Upper lobe of right lung (tissue), 1 donor: ENCODE measurements around the gene AKT3. TPM values are rescaled to one million over a fixed set of nuclear protein-coding genes. Genes with fewer than 3 reads are reported as not detected.
A peak's percentile ranks its signal among the peaks of the same experiment; 100 is the strongest.

Experiments
- ATAC-seq: fragments of 200-7000 bp; cut with Tn5 transposase; one replicate; pipeline ENCODE4 v1.9.1; 2020; ENCODE audit warnings: mild to moderate bottlenecking, moderate library complexity
- DNase-seq: peaks from one replicate; pipeline ENCODE4 v3.0.0-alpha.2; 2020
- H3K27ac ChIP-seq: fragments of 200-600 bp; one replicate; pipeline ENCODE4 v1.8.0; 2022
- H3K27me3 ChIP-seq: fragments of 200-600 bp; one replicate; pipeline ENCODE4 v1.8.0; 2022; ENCODE audit warnings: mild to moderate bottlenecking
- H3K36me3 ChIP-seq: fragments of 200-600 bp; one replicate; pipeline ENCODE4 v1.8.0; 2022
- H3K4me1 ChIP-seq: fragments of 200-600 bp; one replicate; pipeline ENCODE4 v1.8.0; 2022
- H3K4me3 ChIP-seq: fragments of 200-600 bp; one replicate; pipeline ENCODE4 v1.8.0; 2022; ENCODE audit warnings: mild to moderate bottlenecking
- H3K9me3 ChIP-seq: fragments of 200-600 bp; one replicate; pipeline ENCODE4 v1.8.0; 2022
- CTCF ChIP-seq: fragments of 200-600 bp; IDR thresholded peaks from one replicate; pipeline ENCODE4 v1.8.0; 2022; ENCODE audit warnings: antibody characterized with exemption
- intact Hi-C: fragments of 100-400 bp; cut with DNase I; formaldehyde crosslinking; loops from one replicate; pipeline ENCODE4 v1.11.0; 2022
- total RNA-seq: library from RNA; stranded (reverse); fragmentation: NEBNext Ultra II Directional; extraction: Animal tissue kit (Norgen Biotek cat#: 25700); gene quantifications from one replicate; pipeline ENCODE4 v1.2.1, GENCODE V29; 2021
- donor health status: DM: no; HTN: yes; CAD: no; lungs with severe emphysema.

AKT3 gene
- total RNA-seq, 1 donor from 2014 or later, result 64.6 TPM

DNA sequence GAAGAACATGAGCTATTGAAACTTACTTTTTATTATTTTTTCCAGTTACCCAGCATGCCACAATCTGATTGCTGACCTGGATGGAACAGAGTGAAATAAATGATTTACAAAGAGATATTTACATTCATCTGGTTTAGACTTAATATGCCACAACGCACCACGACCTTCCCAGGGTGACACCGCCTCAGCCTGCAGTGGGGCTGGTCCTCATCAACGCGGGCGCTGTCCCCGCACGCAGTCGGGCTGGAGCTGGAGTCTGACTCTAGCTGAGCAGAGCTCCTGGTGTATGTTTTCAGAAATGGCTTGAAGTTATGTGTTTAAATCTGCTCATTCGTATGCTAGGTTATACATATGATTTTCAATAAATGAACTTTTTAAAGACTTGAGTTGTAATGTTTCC, 350.3 kb downstream of the AKT3 start:
- TF ChIP-seq CTCF, result no peak
- no peak for ATAC-seq
- intact Hi-C loops, result no loop called here
- Histone ChIP-seq H3K4me3 (no peak overlapping the region), H3K36me3 (peaks cover 24% of the 10 kb centered on the region), H3K4me1 (peaks cover 12% of the 10 kb centered on the region), H3K9me3 (no peaks in the 10 kb centered on the region), H3K27ac (no peak overlapping the region), H3K27me3 (no peaks in the 10 kb centered on the region)
- DNase-seq, result no peak

DNA sequence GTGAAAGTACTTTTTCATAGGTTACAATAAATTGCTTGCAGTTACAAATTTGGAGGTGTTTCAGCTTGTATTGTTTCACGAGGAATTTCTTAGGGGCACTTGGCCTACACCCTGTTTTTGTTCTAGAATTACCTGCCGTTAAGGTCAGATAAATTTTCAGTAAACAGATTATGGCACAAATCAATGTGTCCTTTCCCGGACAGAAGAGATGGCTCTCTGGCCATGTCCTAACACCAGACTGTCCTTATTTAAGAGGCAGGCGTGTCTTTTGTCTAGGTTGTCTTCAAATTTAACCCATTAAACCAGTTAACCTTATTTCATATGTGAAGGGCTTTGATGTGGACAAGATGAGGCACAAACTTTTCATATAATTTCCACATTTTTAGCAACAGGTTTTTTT, 350.8 kb downstream of the AKT3 start:
- H3K27me3 ChIP-seq, result no peaks in the 10 kb centered on the region
- H3K4me3 ChIP-seq, result no peak overlapping the region
- H3K4me1 ChIP-seq, result peaks cover 13% of the 10 kb centered on the region
- intact Hi-C loops, result no loop called here
- ATAC-seq, result no peak
- TF ChIP-seq CTCF, result no peak
- DNase-seq, result no peak
- H3K36me3 ChIP-seq, result peaks cover 24% of the 10 kb centered on the region
- no peaks in the 10 kb centered on the region for H3K9me3 ChIP-seq
- H3K27ac ChIP-seq, result no peak overlapping the region

GRCh38 chr1:243497939-243498681, 351.9 kb downstream of the AKT3 start:
- no peak for DNase-seq
- H3K4me3 ChIP-seq, result no peak overlapping the region
- no peak overlapping the region for H3K27ac ChIP-seq
- no peak for ATAC-seq
- H3K36me3 ChIP-seq, result peaks cover 19% of the 10 kb centered on the region
- H3K27me3 ChIP-seq, result no peaks in the 10 kb centered on the region
- H3K9me3 ChIP-seq, result no peaks in the 10 kb centered on the region
- H3K4me1 ChIP-seq, result peaks cover 13% of the 10 kb centered on the region
- intact Hi-C loops, result no loop called here
- TF ChIP-seq CTCF, result no peak

- TF ChIP-seq CTCF, result no peak
- no peaks in the 10 kb centered on the region for H3K27me3 ChIP-seq
- intact Hi-C loops, result no loop called here
- peak overlapping the region; percentile 18 for H3K27ac ChIP-seq
- DNase-seq (no peak), ATAC-seq (no peak)
- H3K9me3 ChIP-seq, result no peaks in the 10 kb centered on the region
- peaks cover 14% of the 10 kb centered on the region for H3K36me3 ChIP-seq
- no peak overlapping the region for H3K4me3 ChIP-seq
- peaks cover 13% of the 10 kb centered on the region for H3K4me1 ChIP-seq
Measured at GRCh38 chr1:243496806-243497205, 353.2 kb downstream of the AKT3 start.

DNA sequence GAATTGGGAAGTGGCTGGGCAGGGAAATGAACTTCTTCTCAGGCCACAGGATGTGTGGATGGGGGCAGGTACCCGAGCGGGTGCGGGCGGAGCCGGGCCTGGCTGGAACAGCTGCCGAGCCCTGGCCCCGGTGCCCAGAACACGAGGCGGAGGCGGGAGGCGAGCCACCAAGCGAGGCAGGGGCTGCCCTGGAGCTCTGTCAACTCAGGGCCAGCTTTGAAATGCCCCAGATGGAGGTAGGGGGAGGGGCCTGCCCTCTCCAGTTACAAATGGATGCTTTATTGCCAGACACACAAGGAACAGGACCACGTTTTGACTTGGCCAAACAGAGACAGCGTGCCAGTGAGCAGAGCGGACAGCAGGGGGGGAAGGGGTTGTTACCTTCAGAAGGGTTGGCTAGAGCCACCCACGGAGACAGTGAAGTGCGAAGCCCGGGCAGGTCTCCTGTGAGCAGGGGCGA, 353.8 kb downstream of the AKT3 start:
- Histone ChIP-seq H3K9me3 (no peaks in the 10 kb centered on the region), H3K36me3 (peaks cover 10% of the 10 kb centered on the region), H3K27ac (peak overlapping the region; percentile 67), H3K4me3 (no peak overlapping the region), H3K27me3 (no peaks in the 10 kb centered on the region), H3K4me1 (peaks cover 13% of the 10 kb centered on the region)
- DNase-seq (peak; percentile 74), ATAC-seq (peak; percentile 59)
- TF ChIP-seq CTCF, result no peak
- intact Hi-C loops, result no loop called here
